HCT116 (cell line): ENCODE data around the gene CNTNAP5. TPM values are rescaled to one million over a fixed set of nuclear protein-coding genes. Genes with fewer than 3 reads are reported as not detected.

ENCODE experiments used
- ATAC-seq: fragments of 200-7000 bp; cut with Tn5 transposase; 2 replicates; pipeline ENCODE4 v1.9.1; 2020; ENCODE audit warnings: mild to moderate bottlenecking, moderate library complexity
- BruUV-seq: library from RNA; stranded (reverse); fragments of 400-500 nt; replicated peaks from 2 replicates; lab custom pipeline; 2021; lab: Mats Ljungman, UMichigan
- CTCF ChIA-PET: fragments of 300-600 bp; sonication (Branson Sonifier 250); formaldehyde crosslinking; loops from one replicate; lab custom pipeline; 2021; ENCODE audit warnings: antibody characterized with exemption; lab: Charles Lee
- POLR2A ChIA-PET: fragments of 300-600, 350-600 bp; sonication (Branson Sonifier 250); formaldehyde crosslinking; loops from one replicate; lab custom pipeline; 2021; ENCODE audit warnings: antibody characterized with exemption; lab: Charles Lee
- RAD21 ChIA-PET, 2 experiments: fragments of 300-600 bp; sonication (Branson Sonifier 250); formaldehyde crosslinking; loops; one replicate each; lab custom pipeline; 2023; ENCODE audit warnings: low total read pairs in 2 of 2; ENCODE audit not compliant: uncharacterized antibody in 2 of 2, unreplicated experiment in 2 of 2, low non-redundant PET in 1 of 2; lab: Charles Lee
- DNase-seq: peaks from one replicate; pipeline ENCODE4 v3.0.0-alpha.2; 2010; ENCODE audit warnings: low read depth, low spot score
- H2AFZ ChIP-seq: fragments of 200-600 bp; shearing (Covaris generic), sonication (generic); 2 replicates; pipeline ENCODE4 v1.6.1; 2017; ENCODE audit warnings: low read depth, mixed run types, mixed read lengths, antibody characterized with exemption, low read length; ENCODE audit not compliant: poor library complexity, severe bottlenecking
- H3K27ac ChIP-seq: 2 replicates; pipeline ENCODE4 v1.5.1; 2012; ENCODE audit warnings: low read depth, low read length
- H3K27me3 ChIP-seq: fragments of 200-600 bp; sonication (generic); 2 replicates; pipeline ENCODE4 v1.6.1; 2016; ENCODE audit warnings: mixed run types, low read length, mixed read lengths; ENCODE audit not compliant: insufficient read depth
- H3K36me3 ChIP-seq, 2 experiments: fragments of 200-500 bp in 1 of 2; fragments of 200-600 bp in 1 of 2; sonication (Bioruptor generic) in 1 of 2; sonication (generic) in 1 of 2; 2 replicates each; pipeline versions ENCODE4 v1.5.1 to v1.6.1; 2014 to 2016; ENCODE audit warnings: low read length in 2 of 2, inconsistent platforms in 1 of 2, mixed read lengths in 1 of 2, mixed run types in 1 of 2; ENCODE audit not compliant: insufficient read depth in 2 of 2, control insufficient read depth in 1 of 2
- H3K4me1 ChIP-seq, 2 experiments: fragments of 200-600 bp in 1 of 2; sonication (generic) in 1 of 2; 2 replicates each; pipeline versions ENCODE4 v1.5.1 to v1.6.1; 2012 to 2017; ENCODE audit warnings: low read length in 2 of 2, inconsistent platforms in 1 of 2, mild to moderate bottlenecking in 1 of 2, mixed read lengths in 1 of 2, mixed run types in 1 of 2, moderate library complexity in 1 of 2; ENCODE audit not compliant: insufficient read depth in 2 of 2, control insufficient read depth in 1 of 2
- H3K4me2 ChIP-seq: fragments of 200-600 bp; sonication (generic); 2 replicates; pipeline ENCODE4 v1.6.1; 2017; ENCODE audit warnings: mixed run types, low read length, mixed read lengths
- H3K4me3 ChIP-seq, 2 experiments: fragments of 200-600 bp in 1 of 2; sonication (generic) in 1 of 2; replicated peaks in 1 of 2; 2 replicates each; pipeline ENCODE4 v1.5.1; 2011 to 2016; ENCODE audit warnings: low read length in 2 of 2, control low read depth in 1 of 2, low read depth in 1 of 2, mild to moderate bottlenecking in 1 of 2, mixed read lengths in 1 of 2, mixed run types in 1 of 2
- H3K79me2 ChIP-seq: fragments of 200-600 bp; sonication (generic); 2 replicates; pipeline ENCODE4 v1.6.1; 2017; ENCODE audit warnings: mild to moderate bottlenecking, mixed run types, low read length, moderate library complexity, mixed read lengths; ENCODE audit not compliant: insufficient read depth
- H3K9ac ChIP-seq: fragments of 200-600 bp; sonication (generic); 2 replicates; pipeline ENCODE4 v1.6.1; 2016; ENCODE audit warnings: low read length, mixed read lengths
- H3K9me2 ChIP-seq: fragments of 200-600 bp; sonication (generic), shearing (Covaris generic); 2 replicates; pipeline ENCODE4 v1.6.1; 2017; ENCODE audit warnings: mixed run types, mild to moderate bottlenecking, moderate library complexity; ENCODE audit not compliant: insufficient read depth
- H3K9me3 ChIP-seq, 2 experiments: fragments of 200-500 bp in 1 of 2; fragments of 200-600 bp in 1 of 2; sonication (Bioruptor generic) in 1 of 2; sonication (generic) in 1 of 2; 2 replicates each; pipeline ENCODE4 v1.6.1; 2014 to 2017; ENCODE audit warnings: low read length in 2 of 2, mixed read lengths in 2 of 2, inconsistent platforms in 1 of 2, low read depth in 1 of 2, mild to moderate bottlenecking in 1 of 2, mixed run types in 1 of 2, moderate library complexity in 1 of 2; ENCODE audit not compliant: control insufficient read depth in 1 of 2, insufficient read depth in 1 of 2
- H4K20me1 ChIP-seq: fragments of 200-600 bp; sonication (generic), shearing (Covaris generic); 2 replicates; pipeline ENCODE4 v1.6.1; 2017; ENCODE audit warnings: mixed run types, mild to moderate bottlenecking, moderate library complexity; ENCODE audit not compliant: insufficient read depth
- EGR1 ChIP-seq: IDR thresholded peaks from 2 replicates; pipeline ENCODE4 v1.6.1; 2012; ENCODE audit warnings: low read depth
- EZH2 ChIP-seq: fragments of 200-600 bp; sonication (generic); IDR thresholded peaks from 2 replicates; pipeline ENCODE4 v1.6.1; 2017; ENCODE audit warnings: antibody characterized with exemption, mixed run types
- POLR2AphosphoS5 ChIP-seq: IDR thresholded peaks from 2 replicates; pipeline ENCODE4 v1.6.1; 2011; ENCODE audit warnings: mild to moderate bottlenecking, low read depth, low read length, moderate library complexity
- TCF7L2 ChIP-seq: IDR thresholded peaks from 2 replicates; pipeline ENCODE4 v1.7.0; 2011; ENCODE audit warnings: borderline replicate concordance, inconsistent platforms; ENCODE audit not compliant: insufficient read depth, insufficient read length; ENCODE audit errors: extremely low read depth
- ZFX ChIP-seq: fragments of 450-650 bp; IDR thresholded peaks from 2 replicates; pipeline ENCODE4 v1.6.1; 2017
- ZNF274 ChIP-seq: fragments of 200-500 bp; sonication (Bioruptor generic); IDR thresholded peaks from 2 replicates; pipeline ENCODE4 v1.6.1; 2014; ENCODE audit warnings: mild to moderate bottlenecking, low read depth, low read length, inconsistent platforms
- intact Hi-C: fragments of 100-400 bp; cut with micrococcal nuclease; formaldehyde crosslinking; loops from 2 replicates; pipeline ENCODE4 v1.10.0; 2022
- total RNA-seq: library from RNA; stranded (reverse); gene quantifications from one replicate; pipeline ENCODE4 v1.2.1, GENCODE V29; 2021; ENCODE audit not compliant: unreplicated experiment
- TF ChIP-seq, protein P1 (sequence below), 3 experiments: fragments of 200-600 bp in 1 of 3; sonication (generic) in 1 of 3; IDR thresholded peaks in 2 of 3; conservative IDR thresholded peaks in 1 of 3; 2 replicates each; pipeline ENCODE4 v1.5.1; 2012 to 2017; ENCODE audit warnings: low read depth in 2 of 3, low read length in 2 of 3, antibody characterized with exemption in 1 of 3, borderline replicate concordance in 1 of 3, control low read depth in 1 of 3, mild to moderate bottlenecking in 1 of 3, mixed read lengths in 1 of 3, mixed run types in 1 of 3, moderate library complexity in 1 of 3; ENCODE audit not compliant: insufficient read depth in 1 of 3

CNTNAP5 gene
- total RNA-seq, 1 experiment from 2014 or later = not detected

DNA sequence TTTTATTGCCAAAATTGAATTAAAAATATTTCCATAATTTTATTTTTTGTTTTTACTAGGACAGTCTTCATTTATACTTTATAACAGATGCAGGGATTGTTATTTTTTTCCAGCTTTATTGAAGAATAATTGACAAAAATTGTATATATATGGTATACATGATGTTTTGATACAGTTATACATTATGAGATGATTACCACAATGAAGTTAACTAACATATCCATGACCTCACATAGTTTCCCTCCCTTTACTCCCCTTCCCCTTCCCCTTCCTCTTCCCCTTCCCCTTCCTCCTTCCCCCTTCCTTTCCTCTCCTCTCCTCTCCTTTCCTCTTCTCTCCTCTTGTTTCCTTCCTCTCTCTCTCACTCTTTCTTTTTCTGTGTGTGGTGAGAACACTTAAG is 700.1 kb downstream of the CNTNAP5 start (continued):
- TF ChIP-seq, protein P1, sequence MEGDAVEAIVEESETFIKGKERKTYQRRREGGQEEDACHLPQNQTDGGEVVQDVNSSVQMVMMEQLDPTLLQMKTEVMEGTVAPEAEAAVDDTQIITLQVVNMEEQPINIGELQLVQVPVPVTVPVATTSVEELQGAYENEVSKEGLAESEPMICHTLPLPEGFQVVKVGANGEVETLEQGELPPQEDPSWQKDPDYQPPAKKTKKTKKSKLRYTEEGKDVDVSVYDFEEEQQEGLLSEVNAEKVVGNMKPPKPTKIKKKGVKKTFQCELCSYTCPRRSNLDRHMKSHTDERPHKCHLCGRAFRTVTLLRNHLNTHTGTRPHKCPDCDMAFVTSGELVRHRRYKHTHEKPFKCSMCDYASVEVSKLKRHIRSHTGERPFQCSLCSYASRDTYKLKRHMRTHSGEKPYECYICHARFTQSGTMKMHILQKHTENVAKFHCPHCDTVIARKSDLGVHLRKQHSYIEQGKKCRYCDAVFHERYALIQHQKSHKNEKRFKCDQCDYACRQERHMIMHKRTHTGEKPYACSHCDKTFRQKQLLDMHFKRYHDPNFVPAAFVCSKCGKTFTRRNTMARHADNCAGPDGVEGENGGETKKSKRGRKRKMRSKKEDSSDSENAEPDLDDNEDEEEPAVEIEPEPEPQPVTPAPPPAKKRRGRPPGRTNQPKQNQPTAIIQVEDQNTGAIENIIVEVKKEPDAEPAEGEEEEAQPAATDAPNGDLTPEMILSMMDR (IDR thresholded peaks at IDR 0.05 in 2 of 3, conservative IDR thresholded peaks at IDR 0.05 in 1 of 3; ENCODE audit: borderline replicate concordance in 1 of 3, insufficient read depth in 1 of 3, low read depth in 2 of 3, low read length in 2 of 3) = no peak
- no peak for TF ChIP-seq ZFX
- no peak for TF ChIP-seq POLR2AphosphoS5
- no peak for TF ChIP-seq ZNF274
- TF ChIP-seq EZH2 = no peak

DNA sequence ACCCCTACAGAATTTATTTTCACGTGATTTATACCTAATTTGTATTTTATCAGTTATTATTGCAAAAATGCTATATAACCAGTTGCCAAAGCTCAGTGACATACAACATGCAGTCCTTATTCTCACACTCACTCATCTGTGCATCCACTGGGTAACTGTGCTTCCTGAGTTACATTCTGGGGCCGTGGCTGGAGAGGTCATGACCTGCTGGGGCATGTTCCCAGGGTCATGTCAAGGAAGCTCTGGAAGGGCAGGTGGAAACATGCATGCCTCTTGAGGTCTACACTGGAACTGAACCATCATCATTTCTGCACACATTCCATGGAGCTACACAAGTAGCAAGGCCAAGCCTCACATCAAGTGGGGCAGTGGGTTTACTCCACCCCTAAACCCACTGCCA is 715.5 kb downstream of the CNTNAP5 start:
- no peaks in the 10 kb centered on the region for H3K9me2 ChIP-seq
- H3K9ac ChIP-seq = no peak overlapping the region
- H3K4me3 ChIP-seq = no peak overlapping the region
- intact Hi-C loops = no loop called here
- H3K9me3 ChIP-seq = peaks cover 14 to 31% of the 10 kb centered on the region in 2 experiments; a peak in 2 of 4 replicates
- CTCF ChIA-PET = no interaction called here
- ATAC-seq (no peak), DNase-seq (no peak)
- POLR2A ChIA-PET = no interaction called here
- H3K36me3 ChIP-seq = no peaks in the 10 kb centered on the region
- BruUV-seq = no TSS peak
- no peaks in the 10 kb centered on the region for H3K4me1 ChIP-seq
- H3K27ac ChIP-seq = no peak overlapping the region
- TF ChIP-seq EGR1 (no peak), POLR2AphosphoS5 (no peak), TCF7L2 (no peak)
- H4K20me1 ChIP-seq = no peaks in the 10 kb centered on the region
- H2AFZ ChIP-seq = no peak overlapping the region
- no peaks in the 10 kb centered on the region for H3K27me3 ChIP-seq
- no peaks in the 10 kb centered on the region for H3K79me2 ChIP-seq
- no peak overlapping the region for H3K4me2 ChIP-seq
- RAD21 ChIA-PET = no interaction called here
